HG03442 (cell line): Measurements from ENCODE around the gene PLA2G5.

Experiments used
- ATAC-seq: cut with Tn5 transposase; IDR thresholded peaks from one replicate; pipeline ENCODE4 v1.9.1; 2021; ENCODE audit warnings: mild to moderate bottlenecking, moderate library complexity; ENCODE audit not compliant: unreplicated experiment

The PLA2G5 gene

GRCh38 chr1:20063861-20064292 lies 6.1 kb upstream of the PLA2G5 start:
- ATAC-seq: no peak

DNA sequence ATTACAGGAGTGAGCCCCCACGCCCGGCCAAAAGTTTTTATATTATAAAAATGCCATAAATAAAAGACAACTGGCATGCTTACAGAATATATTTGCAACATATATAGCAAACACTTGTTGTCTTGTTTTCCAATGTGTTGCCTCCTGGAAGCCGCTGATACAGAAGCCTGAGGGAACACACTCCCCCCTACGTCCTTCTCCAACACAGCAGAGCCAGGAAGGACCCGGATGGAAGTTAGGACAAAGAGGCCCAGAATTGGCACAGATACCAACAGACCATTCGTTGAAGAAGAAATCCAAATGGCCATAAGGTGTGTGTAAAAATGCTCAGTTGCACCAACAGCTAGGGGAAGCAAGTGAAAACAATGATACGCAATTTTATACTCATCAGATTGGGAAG lies 1.3 kb upstream of the PLA2G5 start:
- no peak for ATAC-seq

- ATAC-seq: no peak
Observed at GRCh38 chr1:20070357-20070756, 363 bp downstream of the PLA2G5 start.

- no peak for ATAC-seq
Observed at GRCh38 chr1:20071416-20071815, 1.4 kb downstream of the PLA2G5 start.

- no peak for ATAC-seq
Observed at GRCh38 chr1:20072771-20073170, 2.8 kb downstream of the PLA2G5 start.

- ATAC-seq: no peak
Observed at GRCh38 chr1:20073256-20073655, 3.3 kb downstream of the PLA2G5 start.

DNA sequence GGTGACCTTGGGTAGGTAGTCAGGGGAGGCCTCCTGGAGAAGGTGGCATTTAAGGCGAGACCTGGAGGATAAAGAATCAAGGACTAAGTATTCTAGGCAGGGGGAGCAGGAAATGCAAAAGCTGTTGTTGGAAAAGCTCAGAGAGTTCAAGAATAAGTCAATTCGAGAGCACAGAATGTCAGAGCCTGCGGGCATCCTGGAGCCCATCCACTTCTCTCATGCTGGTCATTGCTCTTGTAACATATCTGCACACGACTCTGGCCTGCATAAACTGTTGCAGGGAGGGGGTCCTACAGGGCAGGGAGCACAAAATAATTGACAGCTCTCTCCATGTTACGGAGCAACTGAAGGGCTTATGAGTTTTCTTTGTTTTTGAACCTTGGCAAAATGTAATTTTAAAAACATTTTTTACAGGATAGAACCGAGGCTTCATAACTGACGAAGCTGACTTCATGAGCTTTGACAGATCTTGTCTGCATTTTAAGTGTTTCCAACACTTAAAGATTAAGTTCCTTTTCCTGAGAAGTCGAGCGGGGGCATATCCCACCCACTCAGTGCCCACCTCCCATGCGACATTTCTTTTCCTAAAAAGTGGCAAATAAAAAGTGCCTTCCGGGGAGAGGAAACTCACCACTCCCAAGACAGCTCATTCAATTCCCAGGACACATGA lies 4.2 kb downstream of the PLA2G5 start:
- ATAC-seq: no peak

DNA sequence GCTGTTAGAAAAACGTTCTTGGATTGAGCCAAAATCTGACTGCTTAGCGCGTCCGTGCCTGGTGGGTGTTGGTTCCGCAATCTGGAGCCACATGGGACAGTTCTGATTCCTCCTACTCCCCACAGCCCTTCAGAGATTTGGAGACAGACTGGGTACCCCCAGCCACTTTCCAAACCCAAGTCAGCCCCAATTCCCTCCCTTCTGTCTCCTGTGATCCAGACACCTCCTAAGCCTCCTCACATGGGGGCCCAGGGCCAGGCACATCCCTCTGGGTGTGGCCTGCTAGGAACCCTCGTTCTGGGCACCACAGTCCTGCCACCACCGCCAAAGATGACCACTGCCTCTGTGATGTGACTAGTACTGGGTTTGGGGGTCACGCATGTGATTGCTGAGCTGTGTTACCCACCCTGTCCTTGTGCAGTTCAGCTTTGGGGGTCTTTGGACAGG lies 4.8 kb downstream of the PLA2G5 start:
- no peak for ATAC-seq

- ATAC-seq: no peak
Observed at GRCh38 chr1:20075345-20075744, 5.4 kb downstream of the PLA2G5 start.

DNA sequence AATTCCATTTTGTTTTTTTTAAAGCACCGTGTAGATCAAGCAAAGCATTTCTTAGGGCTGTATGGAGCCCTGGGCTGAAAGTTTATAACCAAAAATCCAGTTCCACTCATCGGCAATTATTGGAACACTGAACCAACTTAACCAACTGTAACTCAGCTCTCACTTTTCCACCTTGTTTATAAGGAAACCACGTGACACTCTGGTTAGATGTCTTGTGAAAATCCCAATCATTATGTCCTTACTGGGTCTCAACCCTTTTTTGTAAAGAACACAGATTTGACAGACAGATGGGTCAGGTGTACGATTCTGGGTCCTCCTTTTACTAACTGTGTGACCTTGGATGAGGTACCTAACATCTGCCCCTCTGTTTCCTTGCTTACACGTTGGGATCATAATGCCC lies 6.2 kb downstream of the PLA2G5 start:
- ATAC-seq: no peak

- ATAC-seq: no peak
Observed at GRCh38 chr1:20076710-20077461, 6.9 kb downstream of the PLA2G5 start.

- ATAC-seq: no peak
Observed at GRCh38 chr1:20078171-20078651, 8.2 kb downstream of the PLA2G5 start.

DNA sequence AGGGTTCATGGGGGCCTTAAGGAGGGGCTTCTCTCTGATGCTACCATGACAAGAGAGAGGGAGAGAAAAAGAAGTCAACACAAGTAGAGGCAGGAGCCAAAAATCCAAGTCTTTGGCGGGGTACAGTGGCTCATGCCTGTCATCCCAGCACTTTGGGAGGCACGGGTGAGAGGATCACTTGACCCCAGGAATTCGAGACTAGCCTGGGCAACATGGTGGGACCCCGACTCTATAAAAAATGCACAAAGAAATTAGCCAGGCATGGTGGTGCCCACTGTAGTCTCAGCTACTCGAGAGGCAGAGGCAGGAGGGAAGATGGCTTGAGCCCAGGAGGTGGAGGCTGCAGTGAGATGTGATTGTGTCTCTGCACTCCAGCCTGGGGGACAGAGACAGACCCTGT lies 8.7 kb downstream of the PLA2G5 start:
- ATAC-seq: no peak

- no peak for ATAC-seq
Observed at GRCh38 chr1:20079661-20080305, 9.8 kb downstream of the PLA2G5 start.

DNA sequence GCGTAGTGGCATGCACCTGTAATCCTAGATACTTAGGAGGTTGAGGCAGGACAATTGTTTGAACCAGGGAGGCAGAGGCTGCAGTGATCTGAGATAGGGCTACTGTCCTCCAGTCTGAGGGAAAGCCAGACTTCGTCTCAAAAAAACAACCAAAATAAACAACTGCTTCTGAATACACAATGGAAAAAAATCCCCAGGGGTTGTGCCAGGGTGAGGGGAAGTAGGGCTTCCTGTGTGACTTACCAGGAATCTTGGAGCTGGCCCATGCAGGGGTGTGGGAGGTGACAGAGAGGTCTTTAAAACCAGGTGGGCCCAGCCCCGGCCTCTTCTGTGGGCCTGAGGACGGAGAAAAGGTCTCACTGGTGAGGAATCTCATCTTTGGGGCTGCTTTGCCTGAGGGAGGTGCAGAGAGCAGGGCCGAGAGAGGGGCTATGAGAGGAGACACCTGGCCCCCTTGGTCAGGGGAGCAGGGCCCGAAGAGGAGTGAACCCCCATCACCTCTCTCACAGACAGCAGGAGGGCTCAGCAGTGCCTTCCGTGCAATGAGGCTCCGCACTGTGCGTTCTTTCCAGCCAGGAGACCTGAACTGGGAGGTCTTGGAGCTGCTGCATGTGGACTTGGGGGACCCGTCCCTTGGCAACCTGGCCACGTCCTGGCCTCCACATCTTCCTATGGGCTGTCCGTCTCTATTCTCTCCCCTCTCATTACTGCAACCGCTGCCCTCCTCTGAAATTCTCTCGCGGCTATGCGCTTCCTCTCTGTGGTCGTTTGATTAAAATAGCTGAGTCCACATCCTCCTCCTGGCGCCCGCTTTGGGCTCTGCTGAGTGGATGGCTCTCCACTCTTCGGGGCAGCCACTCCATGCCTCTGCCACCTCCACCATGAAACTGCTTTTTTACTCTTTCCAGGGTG lies 10.7 kb downstream of the PLA2G5 start:
- ATAC-seq: no peak

DNA sequence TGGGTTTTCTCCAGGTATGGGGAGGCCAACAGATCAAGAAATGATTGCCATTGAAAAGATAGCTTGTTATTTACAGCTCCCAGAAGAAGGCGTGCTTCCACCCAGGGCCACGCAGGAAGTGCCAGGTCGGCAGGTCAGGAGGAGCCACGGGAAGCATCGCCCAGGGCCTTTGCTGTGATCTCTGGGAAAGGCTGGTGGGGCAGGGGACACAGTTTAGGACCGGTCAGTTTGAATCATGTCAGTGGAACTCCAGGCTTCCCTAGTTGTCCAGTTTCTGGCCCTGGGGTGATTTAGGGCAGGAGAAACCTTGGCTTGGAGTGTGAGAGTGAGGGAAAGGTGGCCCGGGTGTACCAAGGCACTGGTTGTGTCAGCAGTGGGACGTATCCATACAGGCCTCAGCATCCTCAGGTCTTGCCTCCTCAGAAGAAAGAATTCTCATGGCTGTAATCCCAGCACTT lies 11.4 kb downstream of the PLA2G5 start:
- ATAC-seq: no peak

GRCh38 chr1:20082772-20083171 lies 12.8 kb downstream of the PLA2G5 start:
- no peak for ATAC-seq

- ATAC-seq: no peak
Observed at GRCh38 chr1:20083178-20083944, 13.4 kb downstream of the PLA2G5 start.

DNA sequence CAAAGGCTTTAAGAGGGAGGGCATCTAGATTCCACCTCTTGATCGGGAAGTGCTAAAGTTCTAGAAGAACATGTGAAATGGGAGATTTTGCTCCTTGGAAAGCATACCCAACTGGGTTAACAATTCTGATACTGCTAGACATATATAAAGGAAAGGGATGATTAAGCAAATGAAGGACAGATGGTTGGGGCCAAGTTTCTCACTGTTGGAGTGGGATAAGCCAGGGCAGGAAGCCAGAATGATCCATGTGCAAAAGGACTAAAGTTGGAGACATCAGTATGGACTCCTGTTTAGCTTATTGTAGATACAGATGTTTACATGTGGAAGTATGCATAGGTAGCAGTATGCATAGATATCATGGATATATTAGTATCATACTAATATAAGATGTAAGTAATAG lies 16.8 kb downstream of the PLA2G5 start:
- ATAC-seq: no peak

DNA sequence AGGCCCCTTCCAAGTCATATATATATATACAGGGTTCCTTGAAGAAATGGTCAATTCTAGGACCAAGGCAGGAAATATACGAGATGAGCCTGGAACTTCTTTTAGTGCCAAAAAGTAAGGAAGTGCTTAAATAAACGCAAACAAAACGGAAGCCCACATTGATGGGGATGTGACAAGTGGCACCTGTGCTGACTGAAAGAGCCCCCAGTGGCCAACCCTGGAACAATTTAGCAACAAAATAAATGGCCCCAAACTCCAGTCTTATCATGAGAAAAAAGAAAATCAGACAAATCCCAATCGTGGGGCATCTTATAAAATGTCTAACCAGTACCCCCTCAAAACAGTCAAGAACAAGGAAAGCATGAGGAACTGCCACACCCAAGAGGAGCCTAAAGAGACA lies 17.7 kb downstream of the PLA2G5 start:
- ATAC-seq: no peak
